ENCODE measurements around the gene IMMP2L.
"Not testable (repeated sequence)": the region's sequence is repeated elsewhere in the genome, so short reads cannot be mapped to it uniquely, and the experiment has no call there.

Gene IMMP2L

GRCh38 chr7:111470998-111471397 lies 91.3 kb downstream of the IMMP2L start:
- in situ Hi-C loops (cut with MboI; ENCODE audit: low sequenced_read_pairs): no loop called here

DNA sequence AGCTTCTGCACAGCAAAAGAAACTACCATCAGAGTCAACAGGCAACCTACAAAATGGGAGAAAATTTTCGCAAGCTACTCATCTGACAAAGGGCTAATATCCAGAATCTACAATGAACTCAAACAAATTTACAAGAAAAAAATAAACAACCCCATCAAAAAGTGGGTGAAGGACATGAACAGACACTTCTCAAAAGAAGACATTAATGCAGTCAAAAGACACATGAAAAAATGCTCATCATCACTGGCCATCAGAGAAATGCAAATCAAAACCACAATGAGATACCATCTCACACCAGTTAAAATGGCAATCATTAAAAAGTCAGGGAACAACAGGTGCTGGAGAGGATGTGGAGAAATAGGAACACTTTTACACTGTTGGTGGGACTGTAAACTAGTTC lies 92.4 kb downstream of the IMMP2L start:
- in situ Hi-C loops (cut with MboI; ENCODE audit: low sequenced_read_pairs): not testable (repeated sequence)

- in situ Hi-C loops (cut with MboI; ENCODE audit: low sequenced_read_pairs): not testable (repeated sequence)
These were observed 96.5 kb downstream of the IMMP2L start for GRCh38 chr7:111465774-111466173.

GRCh38 chr7:111460695-111461094 lies 101.6 kb downstream of the IMMP2L start:
- in situ Hi-C loops (cut with MboI; ENCODE audit: low sequenced_read_pairs): no loop called here

DNA sequence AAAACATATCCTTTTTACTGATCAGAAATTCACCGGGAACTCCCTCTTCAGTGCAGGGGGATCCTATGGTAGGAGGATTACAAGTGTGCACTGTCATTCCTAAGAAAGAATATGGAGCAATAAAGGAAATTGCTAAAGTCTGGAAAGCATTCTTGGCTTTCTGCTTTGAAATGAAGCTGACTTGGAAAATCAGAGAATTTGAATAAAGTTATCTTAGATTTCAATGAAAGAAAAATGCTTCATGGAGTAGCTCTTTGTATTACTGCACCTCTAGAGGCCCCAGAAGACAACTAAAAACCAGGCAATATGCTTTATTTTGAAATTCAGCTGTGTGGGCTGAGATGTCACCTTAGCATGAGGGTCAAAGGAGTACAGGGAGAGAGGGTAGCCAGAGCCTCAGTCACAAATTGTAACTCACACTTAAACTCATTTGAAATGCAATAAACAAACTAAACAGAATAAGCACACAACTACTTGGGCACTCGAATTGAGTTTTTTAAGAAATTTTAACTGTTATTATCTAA lies 102.5 kb downstream of the IMMP2L start:
- in situ Hi-C loops (cut with MboI; ENCODE audit: low sequenced_read_pairs): no loop called here

- in situ Hi-C loops (cut with MboI; ENCODE audit: low sequenced_read_pairs): no loop called here
These were observed 103.1 kb downstream of the IMMP2L start for GRCh38 chr7:111459065-111459756.

GRCh38 chr7:111450705-111451104 lies 111.6 kb downstream of the IMMP2L start:
- in situ Hi-C loops (cut with MboI; ENCODE audit: low sequenced_read_pairs): not testable (repeated sequence)

- in situ Hi-C loops (cut with MboI; ENCODE audit: low sequenced_read_pairs): not testable (repeated sequence)
These were observed 114.8 kb downstream of the IMMP2L start for GRCh38 chr7:111447502-111447901.

DNA sequence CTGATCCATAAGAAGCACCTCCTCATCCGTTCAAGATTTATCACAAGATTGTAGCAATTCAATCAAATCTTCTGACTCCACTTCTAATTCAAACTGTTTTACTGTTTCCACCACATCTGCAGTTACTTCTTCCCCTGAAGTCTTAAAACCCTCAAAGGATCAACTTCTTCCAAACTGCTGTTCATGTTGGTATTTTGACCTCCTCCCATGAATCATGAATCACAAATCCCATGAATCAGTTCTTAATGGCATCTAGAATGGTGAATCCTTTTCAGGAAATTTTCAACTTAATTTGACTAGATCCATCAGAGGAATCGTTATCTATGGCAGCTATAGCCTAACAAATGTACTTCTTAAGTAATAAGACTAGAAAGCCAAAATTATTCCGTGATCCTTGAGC lies 122.3 kb downstream of the IMMP2L start:
- in situ Hi-C loops (cut with MboI; ENCODE audit: low sequenced_read_pairs): no loop called here

GRCh38 chr7:111438369-111439289 lies 123.7 kb downstream of the IMMP2L start:
- in situ Hi-C loops (cut with MboI; ENCODE audit: low sequenced_read_pairs): no loop called here

DNA sequence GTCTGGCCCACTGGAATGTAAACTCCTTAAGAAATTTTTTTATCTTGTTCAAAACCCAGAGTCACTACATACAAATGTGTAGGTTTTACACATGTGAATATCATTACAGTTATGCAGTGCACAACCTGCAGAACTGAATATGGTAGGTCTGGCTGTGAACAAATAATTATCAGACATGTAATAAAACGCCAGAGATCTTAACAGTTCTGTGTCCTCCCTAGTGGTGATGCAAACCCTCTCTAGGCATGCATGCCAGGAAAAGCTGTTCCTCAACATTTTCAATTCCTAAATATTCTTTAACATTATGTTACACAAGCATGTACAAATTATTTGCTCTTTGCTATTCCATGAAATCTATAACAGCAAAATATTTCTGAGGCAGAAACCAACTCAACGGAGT lies 124.6 kb downstream of the IMMP2L start:
- in situ Hi-C loops (cut with MboI; ENCODE audit: low sequenced_read_pairs): no loop called here

- in situ Hi-C loops (cut with MboI; ENCODE audit: low sequenced_read_pairs): no loop called here
These were observed 125.7 kb downstream of the IMMP2L start for GRCh38 chr7:111436608-111437007.

- in situ Hi-C loops (cut with MboI; ENCODE audit: low sequenced_read_pairs): no loop called here
These were observed 128.9 kb downstream of the IMMP2L start for GRCh38 chr7:111433426-111433825.

DNA sequence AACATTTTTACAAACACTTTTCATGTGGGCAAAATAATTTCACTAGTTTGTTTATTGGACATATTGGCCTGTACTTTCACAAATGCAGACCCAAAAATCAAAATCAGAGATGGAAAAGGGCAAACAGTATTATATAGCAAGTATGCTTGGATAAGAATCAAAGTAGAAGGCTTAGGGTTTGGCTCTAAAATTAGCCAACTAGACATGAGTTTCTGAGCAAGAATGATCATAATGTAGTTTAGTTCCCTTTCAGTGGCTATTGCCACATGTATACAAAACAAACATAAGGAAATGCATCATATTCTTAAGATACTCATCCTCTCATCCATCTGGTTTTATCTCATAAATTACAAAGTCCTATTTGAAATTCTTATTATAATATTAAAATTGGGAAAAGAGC lies 132.5 kb downstream of the IMMP2L start:
- in situ Hi-C loops (cut with MboI; ENCODE audit: low sequenced_read_pairs): no loop called here

- in situ Hi-C loops (cut with MboI; ENCODE audit: low sequenced_read_pairs): no loop called here
These were observed 137.5 kb downstream of the IMMP2L start for GRCh38 chr7:111424768-111425167.

- in situ Hi-C loops (cut with MboI; ENCODE audit: low sequenced_read_pairs): no loop called here
These were observed 147.9 kb downstream of the IMMP2L start for GRCh38 chr7:111414374-111414773.

DNA sequence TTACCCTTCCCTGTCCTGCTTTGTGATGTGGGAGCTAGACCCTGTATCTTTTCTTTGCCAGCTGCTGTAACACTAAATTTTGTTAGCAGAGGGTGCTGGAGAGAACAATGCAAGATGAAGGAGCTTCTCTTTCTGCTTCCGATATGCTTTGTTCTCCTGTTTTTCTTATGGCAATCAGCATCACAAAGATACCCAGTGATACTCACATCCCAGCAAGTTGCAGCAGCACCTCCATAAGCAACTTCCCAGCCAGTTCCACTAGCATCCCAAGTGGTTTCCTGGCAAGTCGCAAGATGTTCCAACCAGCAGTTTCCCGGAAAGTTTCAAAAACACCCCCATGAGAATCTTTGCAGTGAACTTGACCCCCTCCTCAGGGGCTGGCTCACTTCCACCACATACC lies 148.6 kb downstream of the IMMP2L start:
- in situ Hi-C loops (cut with MboI; ENCODE audit: low sequenced_read_pairs): no loop called here

- in situ Hi-C loops (cut with MboI; ENCODE audit: low sequenced_read_pairs): no loop called here
These were observed 151.4 kb downstream of the IMMP2L start for GRCh38 chr7:111410899-111411298.

DNA sequence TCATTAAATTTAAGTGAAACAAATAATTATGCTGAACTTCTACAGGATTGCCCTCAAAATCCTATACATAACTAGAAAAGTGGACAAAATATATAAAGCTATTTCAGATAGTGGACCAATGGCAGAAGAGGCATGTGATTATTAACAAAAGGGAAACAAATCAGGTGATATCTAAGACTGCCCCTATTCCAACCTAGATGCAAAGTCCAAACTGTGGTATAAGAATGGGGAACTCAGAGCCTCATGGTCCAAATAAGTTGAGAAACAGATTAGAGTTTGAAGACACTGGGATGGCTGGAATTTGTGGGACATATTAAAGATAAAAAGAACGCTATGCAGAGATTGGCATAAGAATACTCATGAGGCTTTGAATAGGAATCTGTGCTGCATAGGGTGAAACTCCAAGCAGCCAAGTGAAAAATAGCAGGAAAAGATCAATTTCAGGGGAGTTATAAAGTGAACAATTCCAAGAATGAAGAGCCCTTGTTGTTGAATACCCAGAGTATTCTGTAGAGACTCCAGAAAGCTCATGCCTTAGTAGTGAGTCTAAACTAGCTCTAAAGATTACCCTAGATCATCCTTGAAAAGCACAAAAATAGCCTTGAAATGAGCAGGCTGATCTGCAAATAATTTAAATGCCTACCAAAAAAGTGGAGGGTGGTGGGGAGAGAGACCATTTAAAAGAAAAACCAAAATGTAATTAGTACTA lies 152.4 kb downstream of the IMMP2L start:
- in situ Hi-C loops (cut with MboI; ENCODE audit: low sequenced_read_pairs): no loop called here

DNA sequence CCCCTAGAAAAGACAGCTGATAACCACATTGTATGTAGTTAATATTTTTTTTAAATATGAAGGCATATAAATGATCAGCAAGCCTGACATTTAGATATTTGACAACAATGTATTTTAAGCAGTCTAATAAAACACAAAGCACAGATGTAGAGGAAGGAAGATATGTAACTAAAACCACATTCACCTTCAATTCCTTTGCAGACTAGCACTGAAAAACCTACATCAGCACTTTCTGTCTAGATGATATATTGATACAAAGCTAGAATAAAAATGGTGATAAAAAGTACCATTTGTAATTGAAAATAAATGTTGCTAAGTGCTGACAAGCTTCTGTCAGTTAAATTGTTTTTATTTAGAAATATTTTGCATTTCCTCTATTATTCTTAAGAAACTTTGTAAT lies 153.6 kb downstream of the IMMP2L start:
- in situ Hi-C loops (cut with MboI; ENCODE audit: low sequenced_read_pairs): no loop called here

DNA sequence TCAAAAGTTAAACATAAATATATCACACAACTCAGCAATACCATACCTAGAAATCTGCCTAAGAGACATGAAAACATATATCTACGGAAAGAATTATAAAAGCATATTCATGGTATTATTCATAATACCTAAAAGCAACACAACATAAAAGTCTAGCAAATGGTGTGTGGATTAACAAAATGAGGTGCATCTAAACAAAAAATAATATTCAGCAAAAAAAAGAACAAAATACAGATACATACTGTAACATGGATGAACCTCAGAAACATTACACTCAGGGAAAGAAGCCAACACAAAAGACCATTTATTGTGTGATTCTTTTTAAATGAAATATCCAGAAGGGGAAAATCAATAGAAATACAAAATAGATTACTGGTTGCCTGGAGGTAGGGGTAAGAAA lies 155.0 kb downstream of the IMMP2L start:
- in situ Hi-C loops (cut with MboI; ENCODE audit: low sequenced_read_pairs): no loop called here

Data from HL-60/S4 treated with phorbol 12-myristate 13-acetate at 8.2 ng/mL for 4 days and 3 days (cell line).